HL-60/S4 treated with phorbol 12-myristate 13-acetate at 8.2 ng/mL for 4 days and 3 days (cell line): Measurements from ENCODE around the gene ATP5MC3.

Experiments
- in situ Hi-C: fragments of 300-500 bp; cut with MboI; formaldehyde crosslinking; loops from 2 replicates; pipeline ENCODE4 v1.15.0; 2022; ENCODE audit warnings: low sequenced_read_pairs

The ATP5MC3 gene

GRCh38 chr2:175168564-175168945 lies 13.0 kb downstream of the ATP5MC3 start:
- in situ Hi-C loops, result no loop called here

GRCh38 chr2:175167792-175168563 lies 13.5 kb downstream of the ATP5MC3 start, which contains the start of gene ATF2:
TSS of gene ATF2 (minus strand) at chr2:175168203. CDS start at chr2:175136443, 31,760 bp downstream.
- in situ Hi-C loops, result no loop called here

GRCh38 chr2:175167076-175167791 lies 14.3 kb downstream of the ATP5MC3 start:
- in situ Hi-C loops, result no loop called here

- in situ Hi-C loops, result no loop called here
Measured at GRCh38 chr2:175166216-175166824, 15.2 kb downstream of the ATP5MC3 start.

- in situ Hi-C loops, result no loop called here
Measured at GRCh38 chr2:175164235-175164634, 17.3 kb downstream of the ATP5MC3 start.

- in situ Hi-C loops, result no loop called here
Measured at GRCh38 chr2:175158894-175159293, 22.6 kb downstream of the ATP5MC3 start.

GRCh38 chr2:175156534-175156933 lies 25.0 kb downstream of the ATP5MC3 start:
- in situ Hi-C loops, result no loop called here

GRCh38 chr2:175154661-175155082 lies 26.8 kb downstream of the ATP5MC3 start:
- in situ Hi-C loops, result no loop called here

- in situ Hi-C loops, result no loop called here
Measured at GRCh38 chr2:175152242-175152641, 29.3 kb downstream of the ATP5MC3 start.

GRCh38 chr2:175151791-175152190 lies 29.7 kb downstream of the ATP5MC3 start:
- in situ Hi-C loops, result no loop called here

GRCh38 chr2:175147186-175147585 lies 34.3 kb downstream of the ATP5MC3 start:
- in situ Hi-C loops, result no loop called here

- in situ Hi-C loops, result no loop called here
Measured at GRCh38 chr2:175143678-175144077, 37.8 kb downstream of the ATP5MC3 start.

- in situ Hi-C loops, result no loop called here
Measured at GRCh38 chr2:175143191-175143590, 38.3 kb downstream of the ATP5MC3 start.

- in situ Hi-C loops, result no loop called here
Measured at GRCh38 chr2:175140332-175140731, 41.2 kb downstream of the ATP5MC3 start.

- in situ Hi-C loops, result no loop called here
Measured at GRCh38 chr2:175137793-175138192, 43.7 kb downstream of the ATP5MC3 start.

- in situ Hi-C loops, result no loop called here
Measured at GRCh38 chr2:175136334-175137215, 44.9 kb downstream of the ATP5MC3 start.

GRCh38 chr2:175135862-175136261 lies 45.6 kb downstream of the ATP5MC3 start:
- in situ Hi-C loops, result no loop called here

GRCh38 chr2:175135177-175135576 lies 46.3 kb downstream of the ATP5MC3 start:
- in situ Hi-C loops, result no loop called here

GRCh38 chr2:175131252-175131651 lies 50.3 kb downstream of the ATP5MC3 start:
- in situ Hi-C loops, result no loop called here

- in situ Hi-C loops, result no loop called here
Measured at GRCh38 chr2:175126661-175127060, 54.8 kb downstream of the ATP5MC3 start.
